Neural cell (in vitro differentiated cells): ENCODE results near the gene ARTN. TPM values are rescaled to one million over a fixed set of nuclear protein-coding genes. Genes with fewer than 3 reads are reported as not detected.

Experiments used
- H2AFZ ChIP-seq: fragments of 200-600, 300-800 bp; sonication (generic), shearing (Covaris generic); 2 replicates; pipeline ENCODE4 v1.6.0; 2014; ENCODE audit warnings: low read depth, mild to moderate bottlenecking, antibody characterized with exemption, low read length, moderate library complexity
- H3F3A ChIP-seq: fragments of 200-600 bp; shearing (Covaris generic); 2 replicates; pipeline ENCODE4 v1.6.1; 2016; ENCODE audit warnings: mild to moderate bottlenecking, moderate library complexity, mixed read lengths, antibody characterized with exemption, low read length; ENCODE audit not compliant: insufficient read depth, poor library complexity, severe bottlenecking
- H3K27ac ChIP-seq: fragments of 200-600, 300-800 bp; sonication (generic), shearing (Covaris generic); 2 replicates; pipeline ENCODE4 v1.5.1; 2014; ENCODE audit warnings: mild to moderate bottlenecking, low read length, moderate library complexity
- H3K27me3 ChIP-seq: fragments of 300-800, 200-600 bp; sonication (generic), shearing (Covaris generic); 2 replicates; pipeline ENCODE4 v1.6.0; 2014; ENCODE audit warnings: mild to moderate bottlenecking, low read depth, low read length, moderate library complexity; ENCODE audit not compliant: insufficient read depth
- H3K36me3 ChIP-seq: fragments of 300-800, 200-600 bp; sonication (generic), shearing (Covaris generic); 2 replicates; pipeline ENCODE4 v1.5.1; 2014; ENCODE audit warnings: mild to moderate bottlenecking, antibody characterized with exemption, low read length, moderate library complexity; ENCODE audit not compliant: insufficient read depth
- H3K4me2 ChIP-seq: fragments of 300-800, 200-600 bp; sonication (generic), shearing (Covaris generic); 2 replicates; pipeline ENCODE4 v1.6.0; 2014; ENCODE audit warnings: mild to moderate bottlenecking, low read length
- H3K4me3 ChIP-seq: fragments of 300-800, 200-600 bp; sonication (generic), shearing (Covaris generic); 2 replicates; pipeline ENCODE4 v1.5.1; 2014; ENCODE audit warnings: mild to moderate bottlenecking, low read length, moderate library complexity
- H3K79me2 ChIP-seq: fragments of 200-600 bp; shearing (Covaris generic); replicated peaks from 2 replicates; pipeline ENCODE4 v1.6.0; 2014; ENCODE audit warnings: mild to moderate bottlenecking, low read length, moderate library complexity; ENCODE audit not compliant: insufficient read depth
- H3K9ac ChIP-seq: fragments of 300-800, 200-600 bp; sonication (generic), shearing (Covaris generic); 2 replicates; pipeline ENCODE4 v1.6.1; 2016; ENCODE audit warnings: mild to moderate bottlenecking, low read length, mixed read lengths
- H3K9me2 ChIP-seq: fragments of 200-600 bp; shearing (Covaris generic); 2 replicates; pipeline ENCODE4 v1.6.1; 2016; ENCODE audit warnings: mild to moderate bottlenecking, low read length, mixed read lengths; ENCODE audit not compliant: insufficient read depth
- H3K9me3 ChIP-seq: fragments of 200-600, 300-800 bp; sonication (generic), shearing (Covaris generic); 2 replicates; pipeline ENCODE4 v1.6.1; 2016; ENCODE audit warnings: mild to moderate bottlenecking, mixed run types, low read length, moderate library complexity, mixed read lengths
- H4K20me1 ChIP-seq: fragments of 200-600 bp; shearing (Covaris generic); 2 replicates; pipeline ENCODE4 v1.6.1; 2016; ENCODE audit warnings: mild to moderate bottlenecking, mixed run types; ENCODE audit not compliant: insufficient read depth
- CTCF ChIP-seq: fragments of 450-650 bp; IDR thresholded peaks from 2 replicates; pipeline ENCODE4 v1.5.1; 2014; ENCODE audit warnings: antibody characterized with exemption, mild to moderate bottlenecking, moderate library complexity; ENCODE audit not compliant: poor library complexity, severe bottlenecking
- EP300 ChIP-seq: fragments of 450-650 bp; conservative IDR thresholded peaks from 2 replicates; pipeline ENCODE4 v1.6.1; 2014; ENCODE audit warnings: antibody characterized with exemption, mild to moderate bottlenecking, moderate library complexity; ENCODE audit not compliant: poor library complexity, severe bottlenecking
- EZH2 ChIP-seq: fragments of 200-600, 300-800 bp; shearing (Covaris generic), sonication (generic); IDR thresholded peaks from 2 replicates; pipeline ENCODE4 v1.6.1; 2014; ENCODE audit warnings: antibody characterized with exemption, low read length, borderline replicate concordance, mild to moderate bottlenecking; ENCODE audit not compliant: insufficient read depth, poor library complexity, severe bottlenecking
- MXI1 ChIP-seq: fragments of 450-650 bp; conservative IDR thresholded peaks from 2 replicates; pipeline ENCODE4 v1.6.1; 2014; ENCODE audit warnings: antibody characterized with exemption, mild to moderate bottlenecking; ENCODE audit not compliant: poor library complexity, severe bottlenecking
- POLR2AphosphoS5 ChIP-seq: IDR thresholded peaks from 2 replicates; pipeline ENCODE4 v1.6.1; 2012
- RAD21 ChIP-seq: fragments of 450-650 bp; conservative IDR thresholded peaks from 2 replicates; pipeline ENCODE4 v1.6.1; 2014; ENCODE audit warnings: antibody characterized with exemption, mild to moderate bottlenecking, moderate library complexity
- REST ChIP-seq: IDR thresholded peaks from 2 replicates; pipeline ENCODE4 v1.6.1; 2012; ENCODE audit warnings: borderline replicate concordance
- SMC3 ChIP-seq: fragments of 450-650 bp; conservative IDR thresholded peaks from 2 replicates; pipeline ENCODE4 v1.6.1; 2014; ENCODE audit warnings: antibody characterized with exemption, mild to moderate bottlenecking, moderate library complexity; ENCODE audit not compliant: poor library complexity
- TAF1 ChIP-seq: IDR thresholded peaks from 2 replicates; pipeline ENCODE4 v1.6.1; 2012; ENCODE audit warnings: low read depth
- polyA plus RNA-seq: library from polyadenylated mRNA; depleted of rRNA; stranded (reverse); fragments of >200 nt; gene quantifications from 2 replicates; pipeline ENCODE4 v1.2.3, GENCODE V29; 2014

ARTN gene
- polyA plus RNA-seq, 1 donor from 2014 or later: 1.4 TPM

GRCh38 chr1:43952731-43953346 lies 19.2 kb downstream of the ARTN start:
- peak overlapping the region; percentile 78 for H3K4me3 ChIP-seq

GRCh38 chr1:43953361-43953760 lies 19.8 kb downstream of the ARTN start:
- Histone ChIP-seq H3K4me2 (peak overlapping the region; percentile 95), H3K4me3 (peak overlapping the region; percentile 78), H3K27ac (peak overlapping the region; percentile 99)
- TF ChIP-seq CTCF (no peak), TAF1 (no peak), EZH2 (no peak), EP300 (no peak), RAD21 (no peak), MXI1 (no peak), POLR2AphosphoS5 (no peak)

More at GRCh38 chr1:43952731-43953346, 19.2 kb downstream of the ARTN start:
- Histone ChIP-seq H3K36me3 (peaks cover 2% of the 10 kb centered on the region), H3K27me3 (no peaks in the 10 kb centered on the region), H3K27ac (peak overlapping the region; percentile 99), H3K9ac (peak overlapping the region; percentile 86), H3K79me2 (peaks cover 51% of the 10 kb centered on the region), H2AFZ (peak overlapping the region; percentile 6), H4K20me1 (no peaks in the 10 kb centered on the region), H3K4me2 (peak overlapping the region; percentile 95), H3K9me3 (no peaks in the 10 kb centered on the region), H3F3A (no peaks in the 10 kb centered on the region), H3K9me2 (no peaks in the 10 kb centered on the region)
- peak; percentile 81 for TF ChIP-seq TAF1
- TF ChIP-seq REST: peak; percentile 91
- TF ChIP-seq RAD21: peak; percentile 34
- peak; percentile 86 for TF ChIP-seq EP300
- peak; percentile 56 for TF ChIP-seq MXI1
- no peak for TF ChIP-seq EZH2
- peak; percentile 46 for TF ChIP-seq SMC3
- no peak for TF ChIP-seq CTCF
- TF ChIP-seq POLR2AphosphoS5: peak; percentile 96

More at GRCh38 chr1:43953361-43953760, 19.8 kb downstream of the ARTN start:
- Histone ChIP-seq H3K9ac (peak overlapping the region; percentile 86), H4K20me1 (no peaks in the 10 kb centered on the region), H3K27me3 (no peaks in the 10 kb centered on the region), H3K79me2 (peaks cover 46% of the 10 kb centered on the region), H2AFZ (peak overlapping the region; percentile 6), H3K9me2 (no peaks in the 10 kb centered on the region), H3K36me3 (peaks cover 8% of the 10 kb centered on the region), H3K9me3 (no peaks in the 10 kb centered on the region), H3F3A (no peaks in the 10 kb centered on the region)
